ENCODE data around the gene TMEM132C.

TMEM132C gene

GRCh38 chr12:128680555-128680954 lies 413.6 kb downstream of the TMEM132C start:
- no peak for DNase-seq

- no peak for DNase-seq
Observed at GRCh38 chr12:128682548-128683275, 415.7 kb downstream of the TMEM132C start.

GRCh38 chr12:128684352-128684751 lies 417.4 kb downstream of the TMEM132C start:
- no peak for DNase-seq

- no peak for DNase-seq
Observed at GRCh38 chr12:128685903-128686475, 419.0 kb downstream of the TMEM132C start.

GRCh38 chr12:128687851-128688250 lies 420.9 kb downstream of the TMEM132C start:
- no peak for DNase-seq

GRCh38 chr12:128690641-128691040 lies 423.7 kb downstream of the TMEM132C start:
- no peak for DNase-seq

- DNase-seq = no peak
Observed at GRCh38 chr12:128693115-128693514, 426.1 kb downstream of the TMEM132C start.

GRCh38 chr12:128693771-128694170 lies 426.8 kb downstream of the TMEM132C start:
- no peak for DNase-seq

- DNase-seq = no peak
Observed at GRCh38 chr12:128694445-128694844, 427.5 kb downstream of the TMEM132C start.

GRCh38 chr12:128695697-128696096 lies 428.7 kb downstream of the TMEM132C start:
- no peak for DNase-seq

- no peak for DNase-seq
Observed at GRCh38 chr12:128698301-128698972, 431.5 kb downstream of the TMEM132C start.

- no peak for DNase-seq
Observed at GRCh38 chr12:128699106-128699505, 432.1 kb downstream of the TMEM132C start.

GRCh38 chr12:128702371-128702770 lies 435.4 kb downstream of the TMEM132C start:
- no peak for DNase-seq

- DNase-seq = no peak
Observed at GRCh38 chr12:128705140-128705539, 438.2 kb downstream of the TMEM132C start.

- DNase-seq = no peak
Observed at GRCh38 chr12:128707488-128707887, 440.5 kb downstream of the TMEM132C start.

- no peak for DNase-seq
Observed at GRCh38 chr12:128708789-128709188, 441.8 kb downstream of the TMEM132C start.

- no peak for DNase-seq
Observed at GRCh38 chr12:128709660-128710059, 442.7 kb downstream of the TMEM132C start.

GRCh38 chr12:128711486-128711885 lies 444.5 kb downstream of the TMEM132C start:
- DNase-seq = no peak

GRCh38 chr12:128712622-128713021 lies 445.7 kb downstream of the TMEM132C start:
- DNase-seq = no peak

- no peak for DNase-seq
Observed at GRCh38 chr12:128715485-128715884, 448.5 kb downstream of the TMEM132C start.

- DNase-seq = no peak
Observed at GRCh38 chr12:128724468-128725046, 457.6 kb downstream of the TMEM132C start.

- DNase-seq = no peak
Observed at GRCh38 chr12:128726886-128727285, 459.9 kb downstream of the TMEM132C start.

- DNase-seq = no peak
Observed at GRCh38 chr12:128727461-128727860, 460.5 kb downstream of the TMEM132C start.

GRCh38 chr12:128727999-128728398 lies 461.0 kb downstream of the TMEM132C start:
- DNase-seq = no peak

All from right hindlimb (tissue), 1 donor.